Measurements from ENCODE around the gene USP54.

DNA sequence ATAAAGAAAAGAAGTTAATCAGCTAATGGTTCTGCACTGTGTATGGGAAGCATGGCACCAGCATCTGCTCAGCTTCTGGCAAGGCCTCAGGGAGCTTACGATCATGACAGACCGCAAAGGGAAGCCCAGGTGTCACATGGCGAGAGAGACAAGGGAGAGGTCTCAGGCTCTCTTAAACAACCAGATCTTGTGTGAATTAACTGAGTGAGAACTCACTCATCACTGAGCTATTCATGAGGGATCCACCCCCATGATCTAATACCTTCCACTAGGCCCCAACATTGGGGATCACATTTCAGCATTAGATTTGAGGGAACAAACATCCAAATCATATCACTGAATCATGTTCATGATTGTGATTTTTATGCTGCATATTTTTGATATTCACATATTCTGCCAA, 5.8 kb downstream of the USP54 start:
- TF ChIP-seq, protein P1, sequence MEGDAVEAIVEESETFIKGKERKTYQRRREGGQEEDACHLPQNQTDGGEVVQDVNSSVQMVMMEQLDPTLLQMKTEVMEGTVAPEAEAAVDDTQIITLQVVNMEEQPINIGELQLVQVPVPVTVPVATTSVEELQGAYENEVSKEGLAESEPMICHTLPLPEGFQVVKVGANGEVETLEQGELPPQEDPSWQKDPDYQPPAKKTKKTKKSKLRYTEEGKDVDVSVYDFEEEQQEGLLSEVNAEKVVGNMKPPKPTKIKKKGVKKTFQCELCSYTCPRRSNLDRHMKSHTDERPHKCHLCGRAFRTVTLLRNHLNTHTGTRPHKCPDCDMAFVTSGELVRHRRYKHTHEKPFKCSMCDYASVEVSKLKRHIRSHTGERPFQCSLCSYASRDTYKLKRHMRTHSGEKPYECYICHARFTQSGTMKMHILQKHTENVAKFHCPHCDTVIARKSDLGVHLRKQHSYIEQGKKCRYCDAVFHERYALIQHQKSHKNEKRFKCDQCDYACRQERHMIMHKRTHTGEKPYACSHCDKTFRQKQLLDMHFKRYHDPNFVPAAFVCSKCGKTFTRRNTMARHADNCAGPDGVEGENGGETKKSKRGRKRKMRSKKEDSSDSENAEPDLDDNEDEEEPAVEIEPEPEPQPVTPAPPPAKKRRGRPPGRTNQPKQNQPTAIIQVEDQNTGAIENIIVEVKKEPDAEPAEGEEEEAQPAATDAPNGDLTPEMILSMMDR (IDR thresholded peaks at IDR 0.05), result no peak
- TF ChIP-seq POLR2A (IDR thresholded peaks at IDR 0.05), result no peak
- TF ChIP-seq POLR2AphosphoS5 (IDR thresholded peaks at IDR 0.05), result no peak

Data from breast epithelium (tissue), 3 donors.